Activated naive CD4-positive, alpha-beta T cell treated with anti-CD3 and anti-CD28 coated beads, Interleukin-2, amount 10 ng/mL, durations not matched to agents 7 days and 5 days (primary cell): Measurements from ENCODE around the gene GNA12.

ENCODE experiments used
- CTCF ChIA-PET: fragments of 350-600 bp; sonication (Branson Sonifier 250); formaldehyde crosslinking; loops from one replicate; lab custom pipeline; 2021; ENCODE audit warnings: antibody characterized with exemption; lab: Charles Lee
- DNase-seq: peaks from one replicate; pipeline ENCODE4 v3.0.0-alpha.2; 2020
- H3K27ac Mint-ChIP-seq: one replicate; pipeline ENCODE4 v1.8.0; 2021; ENCODE audit warnings: mild to moderate bottlenecking, moderate library complexity, mixed read lengths
- H3K27me3 Mint-ChIP-seq: one replicate; pipeline ENCODE4 v1.8.0; 2021; ENCODE audit warnings: mild to moderate bottlenecking, mixed read lengths
- H3K36me3 Mint-ChIP-seq: one replicate; pipeline ENCODE4 v1.8.0; 2021; ENCODE audit warnings: mixed read lengths
- H3K4me1 Mint-ChIP-seq: one replicate; pipeline ENCODE4 v1.8.0; 2021; ENCODE audit warnings: mixed read lengths
- H3K4me3 Mint-ChIP-seq: one replicate; pipeline ENCODE4 v1.8.0; 2021; ENCODE audit warnings: mild to moderate bottlenecking, moderate library complexity, mixed read lengths
- H3K9me3 Mint-ChIP-seq: one replicate; pipeline ENCODE4 v1.8.0; 2021; ENCODE audit warnings: mixed read lengths

Gene GNA12

GRCh38 chr7:2844153-2845033, at the start of gene GNA12:
Gene GNA12 (minus strand): TSS chr7:2844308. CDS start chr7:2844161, 147 bp downstream.
- Mint-ChIP-seq H3K9me3 (no peaks in the 10 kb centered on the region), H3K27ac (peak within 1 kb of the TSS; percentile 81), H3K4me3 (peak within 1 kb of the TSS; percentile 80), H3K4me1 (peaks cover 35% of the 10 kb centered on the region), H3K36me3 (peaks cover 15% of the 10 kb centered on the region), H3K27me3 (no peaks in the 10 kb centered on the region)
- peak; percentile 99 for DNase-seq
- CTCF ChIA-PET = interaction anchor here (1.0 kb wide), 2 partner anchors 18 to 21 kb away, joined by 4 read pairs; no protein-coding TSS in a partner anchor

GRCh38 chr7:2893411-2893861, 49.3 kb upstream of the GNA12 start:
- peak overlapping the region; percentile 74 for H3K27ac Mint-ChIP-seq
- no peaks in the 10 kb centered on the region for H3K9me3 Mint-ChIP-seq
- no peaks in the 10 kb centered on the region for H3K36me3 Mint-ChIP-seq
- CTCF ChIA-PET = interaction anchor here (0.8 to 1.9 kb wide), 7 partner anchors 11 to 269 kb away, joined by 3 to 8 read pairs (median 3); no protein-coding TSS in a partner anchor
- peaks cover 27% of the 10 kb centered on the region for H3K4me1 Mint-ChIP-seq
- peaks cover 3% of the 10 kb centered on the region for H3K27me3 Mint-ChIP-seq
- peak overlapping the region; percentile 35 for H3K4me3 Mint-ChIP-seq
- DNase-seq = no peak

- Mint-ChIP-seq H3K36me3 (no peaks in the 10 kb centered on the region), H3K27me3 (peaks cover 3% of the 10 kb centered on the region), H3K4me3 (no peak overlapping the region), H3K27ac (no peak overlapping the region), H3K9me3 (no peaks in the 10 kb centered on the region), H3K4me1 (peaks cover 27% of the 10 kb centered on the region)
- CTCF ChIA-PET = interaction anchor here (0.6 kb wide), 1 partner anchor 261 kb away, joined by 3 read pairs; no protein-coding TSS in a partner anchor
- no peak for DNase-seq
Observed at GRCh38 chr7:2892549-2892948, 48.4 kb upstream of the GNA12 start.

GRCh38 chr7:2887816-2888215, 43.7 kb upstream of the GNA12 start:
- Mint-ChIP-seq H3K27ac (no peak overlapping the region), H3K4me1 (peaks cover 8% of the 10 kb centered on the region), H3K4me3 (no peak overlapping the region), H3K27me3 (peaks cover 11% of the 10 kb centered on the region), H3K36me3 (no peaks in the 10 kb centered on the region), H3K9me3 (no peaks in the 10 kb centered on the region)
- no peak for DNase-seq
- CTCF ChIA-PET = interaction anchor here (0.7 to 2.2 kb wide), 9 partner anchors 91 to 574 kb away, joined by 3 to 9 read pairs (median 4); no protein-coding TSS in a partner anchor

- Mint-ChIP-seq H3K4me3 (no peak overlapping the region), H3K27me3 (peaks cover 11% of the 10 kb centered on the region), H3K27ac (no peak overlapping the region), H3K36me3 (no peaks in the 10 kb centered on the region), H3K9me3 (no peaks in the 10 kb centered on the region), H3K4me1 (peaks cover 3% of the 10 kb centered on the region)
- peak; percentile 75 for DNase-seq
- CTCF ChIA-PET = interaction anchor here (0.9 to 2.2 kb wide), 8 partner anchors 92 to 273 kb away, joined by 3 to 9 read pairs (median 4); no protein-coding TSS in a partner anchor
Observed at GRCh38 chr7:2886900-2887299, 42.8 kb upstream of the GNA12 start.

- Mint-ChIP-seq H3K27ac (no peak overlapping the region), H3K36me3 (no peaks in the 10 kb centered on the region), H3K4me3 (no peak overlapping the region), H3K4me1 (peaks cover 3% of the 10 kb centered on the region), H3K27me3 (peaks cover 11% of the 10 kb centered on the region), H3K9me3 (no peaks in the 10 kb centered on the region)
- CTCF ChIA-PET = interaction anchor here (1.0 to 2.2 kb wide), 3 partner anchors 178 to 268 kb away, joined by 4 to 9 read pairs (median 7); no protein-coding TSS in a partner anchor
- no peak for DNase-seq
Observed at GRCh38 chr7:2886391-2886790, 42.3 kb upstream of the GNA12 start.

GRCh38 chr7:2884161-2884560, 40.1 kb upstream of the GNA12 start:
- Mint-ChIP-seq H3K27me3 (peaks cover 8% of the 10 kb centered on the region), H3K4me3 (no peak overlapping the region), H3K9me3 (no peaks in the 10 kb centered on the region), H3K36me3 (no peaks in the 10 kb centered on the region), H3K4me1 (peaks cover 13% of the 10 kb centered on the region), H3K27ac (no peak overlapping the region)
- DNase-seq = no peak
- CTCF ChIA-PET = interaction anchor here (1.2 kb wide), 1 partner anchor 181 kb away, joined by 3 read pairs; no protein-coding TSS in a partner anchor

GRCh38 chr7:2883101-2883500, 39.0 kb upstream of the GNA12 start:
- peaks cover 8% of the 10 kb centered on the region for H3K27me3 Mint-ChIP-seq
- no peaks in the 10 kb centered on the region for H3K9me3 Mint-ChIP-seq
- no peak overlapping the region for H3K4me3 Mint-ChIP-seq
- DNase-seq = no peak
- H3K27ac Mint-ChIP-seq = no peak overlapping the region
- CTCF ChIA-PET = no interaction called here
- H3K4me1 Mint-ChIP-seq = peaks cover 23% of the 10 kb centered on the region
- H3K36me3 Mint-ChIP-seq = no peaks in the 10 kb centered on the region

GRCh38 chr7:2882111-2882510, 38.0 kb upstream of the GNA12 start:
- H3K4me3 Mint-ChIP-seq = no peak overlapping the region
- peaks cover 8% of the 10 kb centered on the region for H3K27me3 Mint-ChIP-seq
- H3K36me3 Mint-ChIP-seq = no peaks in the 10 kb centered on the region
- H3K9me3 Mint-ChIP-seq = no peaks in the 10 kb centered on the region
- no peak for DNase-seq
- CTCF ChIA-PET = no interaction called here
- no peak overlapping the region for H3K27ac Mint-ChIP-seq
- peaks cover 23% of the 10 kb centered on the region for H3K4me1 Mint-ChIP-seq

GRCh38 chr7:2880874-2881533, 36.9 kb upstream of the GNA12 start:
- H3K36me3 Mint-ChIP-seq = no peaks in the 10 kb centered on the region
- no peak overlapping the region for H3K4me3 Mint-ChIP-seq
- no peak overlapping the region for H3K27ac Mint-ChIP-seq
- CTCF ChIA-PET = no interaction called here
- H3K9me3 Mint-ChIP-seq = no peaks in the 10 kb centered on the region
- no peak for DNase-seq
- H3K4me1 Mint-ChIP-seq = peaks cover 25% of the 10 kb centered on the region
- H3K27me3 Mint-ChIP-seq = peaks cover 4% of the 10 kb centered on the region

GRCh38 chr7:2880051-2880450, 35.9 kb upstream of the GNA12 start:
- DNase-seq = no peak
- H3K27me3 Mint-ChIP-seq = peaks cover under 1% of the 10 kb centered on the region
- H3K4me3 Mint-ChIP-seq = no peak overlapping the region
- CTCF ChIA-PET = no interaction called here
- no peak overlapping the region for H3K27ac Mint-ChIP-seq
- H3K4me1 Mint-ChIP-seq = peaks cover 25% of the 10 kb centered on the region
- no peaks in the 10 kb centered on the region for H3K36me3 Mint-ChIP-seq
- no peaks in the 10 kb centered on the region for H3K9me3 Mint-ChIP-seq

- H3K27me3 Mint-ChIP-seq = no peaks in the 10 kb centered on the region
- no peaks in the 10 kb centered on the region for H3K36me3 Mint-ChIP-seq
- no peak overlapping the region for H3K27ac Mint-ChIP-seq
- no peak overlapping the region for H3K4me3 Mint-ChIP-seq
- H3K9me3 Mint-ChIP-seq = no peaks in the 10 kb centered on the region
- peaks cover 25% of the 10 kb centered on the region for H3K4me1 Mint-ChIP-seq
- CTCF ChIA-PET = no interaction called here
- no peak for DNase-seq
Observed at GRCh38 chr7:2879354-2879753, 35.2 kb upstream of the GNA12 start.

GRCh38 chr7:2878306-2878705, 34.2 kb upstream of the GNA12 start:
- no peaks in the 10 kb centered on the region for H3K9me3 Mint-ChIP-seq
- peaks cover 2% of the 10 kb centered on the region for H3K27me3 Mint-ChIP-seq
- no peaks in the 10 kb centered on the region for H3K36me3 Mint-ChIP-seq
- H3K27ac Mint-ChIP-seq = no peak overlapping the region
- H3K4me3 Mint-ChIP-seq = no peak overlapping the region
- H3K4me1 Mint-ChIP-seq = peaks cover 36% of the 10 kb centered on the region
- CTCF ChIA-PET = interaction anchor here (0.8 to 2.7 kb wide), 3 partner anchors 11 to 15 kb away, joined by 3 to 11 read pairs (median 3); no protein-coding TSS in a partner anchor
- no peak for DNase-seq
